Loucy (cell line): ENCODE data around the gene KNDC1.

Source experiments
- H2AFZ ChIP-seq: fragments of 200-600 bp; sonication (generic); 2 replicates; pipeline ENCODE4 v1.6.0; 2016; ENCODE audit warnings: antibody characterized with exemption, mild to moderate bottlenecking, low read length, moderate library complexity
- H3F3A ChIP-seq: fragments of 200-600 bp; 2 replicates; pipeline ENCODE4 v1.6.0; 2016; ENCODE audit warnings: antibody characterized with exemption, low read depth, mild to moderate bottlenecking
- H3K27me3 ChIP-seq: fragments of 200-600 bp; sonication (generic); 2 replicates; pipeline ENCODE4 v1.6.1; 2014; ENCODE audit warnings: low read length, mild to moderate bottlenecking; ENCODE audit not compliant: insufficient read depth, poor library complexity, severe bottlenecking
- H3K36me3 ChIP-seq: fragments of 200-600 bp; sonication (generic); 2 replicates; pipeline ENCODE4 v1.6.1; 2016; ENCODE audit warnings: low read length; ENCODE audit not compliant: insufficient read depth
- H3K4me1 ChIP-seq: fragments of 200-600 bp; sonication (generic); 2 replicates; pipeline ENCODE4 v1.5.1; 2014; ENCODE audit warnings: low read length, mild to moderate bottlenecking; ENCODE audit not compliant: insufficient read depth, poor library complexity, severe bottlenecking
- H3K4me2 ChIP-seq: fragments of 200-600 bp; sonication (generic); 2 replicates; pipeline ENCODE4 v1.6.0; 2014; ENCODE audit warnings: antibody characterized with exemption, low read length, low read depth, mild to moderate bottlenecking; ENCODE audit not compliant: poor library complexity, severe bottlenecking
- H3K4me3 ChIP-seq: fragments of 200-600 bp; sonication (generic); 2 replicates; pipeline ENCODE4 v1.5.1; 2014; ENCODE audit warnings: low read length, mild to moderate bottlenecking, mixed read lengths; ENCODE audit not compliant: poor library complexity, severe bottlenecking
- H3K79me2 ChIP-seq: fragments of 200-600 bp; sonication (generic); 2 replicates; pipeline ENCODE4 v1.6.1; 2014; ENCODE audit warnings: low read length; ENCODE audit not compliant: insufficient read depth
- H3K9ac ChIP-seq: fragments of 200-600 bp; sonication (generic); 2 replicates; pipeline ENCODE4 v1.6.0; 2014; ENCODE audit warnings: mild to moderate bottlenecking, low read depth, low read length, moderate library complexity; ENCODE audit not compliant: poor library complexity, severe bottlenecking
- H3K9me2 ChIP-seq: fragments of 200-600 bp; sonication (generic); replicated peaks from 2 replicates; pipeline ENCODE4 v1.6.1; 2016; ENCODE audit warnings: low read depth, low read length, mixed read lengths
- H3K9me3 ChIP-seq: fragments of 200-600 bp; sonication (generic); 2 replicates; pipeline ENCODE4 v1.6.1; 2014; ENCODE audit warnings: mild to moderate bottlenecking, antibody characterized with exemption, low read length, low read depth; ENCODE audit not compliant: insufficient read depth
- H4K20me1 ChIP-seq: fragments of 200-600 bp; sonication (generic); 2 replicates; pipeline ENCODE4 v1.6.0; 2014; ENCODE audit warnings: antibody characterized with exemption, low read length, mild to moderate bottlenecking; ENCODE audit not compliant: insufficient read depth, poor library complexity, severe bottlenecking
- CTCF ChIP-seq: fragments of 200-600 bp; sonication (generic); conservative IDR thresholded peaks from 2 replicates; pipeline ENCODE4 v1.5.1; 2014; ENCODE audit warnings: mild to moderate bottlenecking, antibody characterized with exemption, low read length
- EZH2phosphoT487 ChIP-seq: fragments of 200-600 bp; IDR thresholded peaks from 2 replicates; pipeline ENCODE4 v1.6.1; 2018; ENCODE audit warnings: antibody characterized with exemption, mild to moderate bottlenecking, moderate library complexity, borderline replicate concordance

Gene KNDC1

GRCh38 chr10:133180965-133181639, 21.1 kb downstream of the KNDC1 start:
- Histone ChIP-seq H3K9me3 (peaks cover 43% of the 10 kb centered on the region; the same call in 1 of the 2 replicates), H3K9me2 (no peaks in the 10 kb centered on the region), H2AFZ (no peak overlapping the region), H3K9ac (no peak overlapping the region), H3K4me2 (no peak overlapping the region), H3K4me1 (no peaks in the 10 kb centered on the region), H4K20me1 (no peaks in the 10 kb centered on the region), H3K79me2 (no peaks in the 10 kb centered on the region), H3K4me3 (no peak overlapping the region), H3K36me3 (no peaks in the 10 kb centered on the region), H3F3A (peaks cover 5% of the 10 kb centered on the region; the same call in 1 of the 2 replicates), H3K27me3 (no peaks in the 10 kb centered on the region)
- TF ChIP-seq CTCF = no peak
- no peak for TF ChIP-seq EZH2phosphoT487

- Histone ChIP-seq H3K27me3 (no peaks in the 10 kb centered on the region), H3K4me2 (no peak overlapping the region), H3K4me3 (no peak overlapping the region)
Observed at GRCh38 chr10:133182190-133182589, 22.2 kb downstream of the KNDC1 start.

GRCh38 chr10:133182791-133183645, 23.0 kb downstream of the KNDC1 start:
- no peaks in the 10 kb centered on the region for H4K20me1 ChIP-seq
- H3K9ac ChIP-seq = no peak overlapping the region
- H3K9me3 ChIP-seq = peaks cover 30% of the 10 kb centered on the region; the same call in 1 of the 2 replicates
- no peaks in the 10 kb centered on the region for H3F3A ChIP-seq
- H3K4me1 ChIP-seq = no peaks in the 10 kb centered on the region
- no peaks in the 10 kb centered on the region for H3K9me2 ChIP-seq
- H3K27me3 ChIP-seq = no peaks in the 10 kb centered on the region
- TF ChIP-seq EZH2phosphoT487 (no peak), CTCF (no peak)
- no peak overlapping the region for H3K4me2 ChIP-seq
- no peak overlapping the region for H2AFZ ChIP-seq
- no peak overlapping the region for H3K4me3 ChIP-seq
- H3K36me3 ChIP-seq = no peaks in the 10 kb centered on the region
- H3K79me2 ChIP-seq = no peaks in the 10 kb centered on the region

More at GRCh38 chr10:133182190-133182589, 22.2 kb downstream of the KNDC1 start:
- Histone ChIP-seq H3K4me1 (no peaks in the 10 kb centered on the region), H3F3A (peaks cover 5% of the 10 kb centered on the region; the same call in 1 of the 2 replicates), H2AFZ (no peak overlapping the region), H3K9me3 (peaks cover 37% of the 10 kb centered on the region; the same call in 1 of the 2 replicates), H3K36me3 (no peaks in the 10 kb centered on the region), H3K79me2 (no peaks in the 10 kb centered on the region), H3K9ac (no peak overlapping the region), H4K20me1 (no peaks in the 10 kb centered on the region), H3K9me2 (no peaks in the 10 kb centered on the region)
- no peak for TF ChIP-seq EZH2phosphoT487
- no peak for TF ChIP-seq CTCF
